ENCODE results near the gene FRZB. TPM values are rescaled to one million over a fixed set of nuclear protein-coding genes. Genes with fewer than 3 reads are reported as not detected.

The FRZB gene
- total RNA-seq, 1 experiment from 2014 or later, result 1.8 TPM

DNA sequence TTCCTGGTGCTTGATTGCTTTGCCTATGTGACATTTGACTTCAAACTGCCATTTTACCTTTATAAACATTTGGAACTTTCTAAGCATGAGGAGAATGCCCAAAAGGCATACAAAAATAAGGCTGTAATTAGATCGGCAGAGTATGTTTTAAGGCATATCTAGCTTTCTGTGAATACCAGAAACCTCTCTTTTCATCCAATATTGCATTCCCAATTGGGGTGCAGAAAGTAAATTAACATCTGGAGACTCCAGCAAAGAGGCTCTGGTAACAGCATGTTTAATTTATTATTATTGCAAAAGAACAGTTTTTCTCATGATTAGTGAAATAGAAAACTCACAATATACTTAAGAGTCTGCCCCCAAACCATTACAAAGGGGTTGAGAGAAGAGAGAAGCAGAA lies 32.1 kb downstream of the FRZB start:
- Histone ChIP-seq H3K27ac (ENCODE audit: low read depth, low read length, poor library complexity, severe bottlenecking) (no peak overlapping the region), H3K9me3 (ENCODE audit: low read depth, low read length, poor library complexity, severe bottlenecking) (no peaks in the 10 kb centered on the region), H3K4me1 (ENCODE audit: insufficient read depth, low read length, poor library complexity, severe bottlenecking) (peaks cover 33% of the 10 kb centered on the region), H3K4me3 (ENCODE audit: low read depth, low read length, poor library complexity, severe bottlenecking) (no peak overlapping the region), H3K27me3 (replicated peaks; ENCODE audit: insufficient read depth, low read depth, low read length, poor library complexity) (no peaks in the 10 kb centered on the region), H3K36me3 (ENCODE audit: insufficient read depth, low read length, poor library complexity, severe bottlenecking) (no peaks in the 10 kb centered on the region)
- TF ChIP-seq EZH2 (IDR thresholded peaks at IDR 0.05; ENCODE audit: borderline replicate concordance, low read depth, low read length, poor library complexity, severe bottlenecking), result no peak
- TF ChIP-seq, protein P1, sequence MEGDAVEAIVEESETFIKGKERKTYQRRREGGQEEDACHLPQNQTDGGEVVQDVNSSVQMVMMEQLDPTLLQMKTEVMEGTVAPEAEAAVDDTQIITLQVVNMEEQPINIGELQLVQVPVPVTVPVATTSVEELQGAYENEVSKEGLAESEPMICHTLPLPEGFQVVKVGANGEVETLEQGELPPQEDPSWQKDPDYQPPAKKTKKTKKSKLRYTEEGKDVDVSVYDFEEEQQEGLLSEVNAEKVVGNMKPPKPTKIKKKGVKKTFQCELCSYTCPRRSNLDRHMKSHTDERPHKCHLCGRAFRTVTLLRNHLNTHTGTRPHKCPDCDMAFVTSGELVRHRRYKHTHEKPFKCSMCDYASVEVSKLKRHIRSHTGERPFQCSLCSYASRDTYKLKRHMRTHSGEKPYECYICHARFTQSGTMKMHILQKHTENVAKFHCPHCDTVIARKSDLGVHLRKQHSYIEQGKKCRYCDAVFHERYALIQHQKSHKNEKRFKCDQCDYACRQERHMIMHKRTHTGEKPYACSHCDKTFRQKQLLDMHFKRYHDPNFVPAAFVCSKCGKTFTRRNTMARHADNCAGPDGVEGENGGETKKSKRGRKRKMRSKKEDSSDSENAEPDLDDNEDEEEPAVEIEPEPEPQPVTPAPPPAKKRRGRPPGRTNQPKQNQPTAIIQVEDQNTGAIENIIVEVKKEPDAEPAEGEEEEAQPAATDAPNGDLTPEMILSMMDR (conservative IDR thresholded peaks at IDR 0.05; ENCODE audit: low read depth, low read length), result no peak
- intact Hi-C loops (cut with micrococcal nuclease; ENCODE audit: unreplicated experiment), result no loop called here
- ChIA-PET POLR2A (ENCODE audit: low non-redundant PET) (no interaction called here), CTCF (no interaction called here)
- DNase-seq (ENCODE audit: low spot score), result no peak
- BruUV-seq (replicated peaks), result no TSS peak

GRCh38 chr2:182833084-182833854 lies 33.2 kb downstream of the FRZB start:
- peaks cover 33% of the 10 kb centered on the region for H3K4me1 ChIP-seq (ENCODE audit: insufficient read depth, low read length, poor library complexity, severe bottlenecking)
- H3K4me3 ChIP-seq (ENCODE audit: low read depth, low read length, poor library complexity, severe bottlenecking), result no peak overlapping the region
- CTCF ChIA-PET, result no interaction called here
- no peaks in the 10 kb centered on the region for H3K27me3 ChIP-seq (replicated peaks; ENCODE audit: insufficient read depth, low read depth, low read length, poor library complexity)
- DNase-seq (ENCODE audit: low spot score), result no peak
- intact Hi-C loops (cut with micrococcal nuclease; ENCODE audit: unreplicated experiment), result no loop called here
- no TSS peak for BruUV-seq (replicated peaks)
- POLR2A ChIA-PET (ENCODE audit: low non-redundant PET), result no interaction called here
- TF ChIP-seq, protein P1 (conservative IDR thresholded peaks at IDR 0.05; ENCODE audit: low read depth, low read length), result no peak
- no peak for TF ChIP-seq EZH2 (IDR thresholded peaks at IDR 0.05; ENCODE audit: borderline replicate concordance, low read depth, low read length, poor library complexity, severe bottlenecking)
- no peaks in the 10 kb centered on the region for H3K36me3 ChIP-seq (ENCODE audit: insufficient read depth, low read length, poor library complexity, severe bottlenecking)
- no peak overlapping the region for H3K27ac ChIP-seq (ENCODE audit: low read depth, low read length, poor library complexity, severe bottlenecking)
- no peaks in the 10 kb centered on the region for H3K9me3 ChIP-seq (ENCODE audit: low read depth, low read length, poor library complexity, severe bottlenecking)

- BruUV-seq (replicated peaks), result no TSS peak
- POLR2A ChIA-PET (ENCODE audit: low non-redundant PET), result no interaction called here
Measured at GRCh38 chr2:182831921-182832320, 34.5 kb downstream of the FRZB start.

More at GRCh38 chr2:182831921-182832320, 34.5 kb downstream of the FRZB start:
- Histone ChIP-seq H3K27ac (ENCODE audit: low read depth, low read length, poor library complexity, severe bottlenecking) (no peak overlapping the region), H3K27me3 (replicated peaks; ENCODE audit: insufficient read depth, low read depth, low read length, poor library complexity) (no peaks in the 10 kb centered on the region), H3K36me3 (ENCODE audit: insufficient read depth, low read length, poor library complexity, severe bottlenecking) (no peaks in the 10 kb centered on the region), H3K4me3 (ENCODE audit: low read depth, low read length, poor library complexity, severe bottlenecking) (no peak overlapping the region), H3K9me3 (ENCODE audit: low read depth, low read length, poor library complexity, severe bottlenecking) (no peaks in the 10 kb centered on the region), H3K4me1 (ENCODE audit: insufficient read depth, low read length, poor library complexity, severe bottlenecking) (peaks cover 34% of the 10 kb centered on the region)
- CTCF ChIA-PET, result interaction anchor here (0.6 kb wide), 1 partner anchor 149 kb away, joined by 4 read pairs; no protein-coding TSS in a partner anchor
- TF ChIP-seq EZH2 (IDR thresholded peaks at IDR 0.05; ENCODE audit: borderline replicate concordance, low read depth, low read length, poor library complexity, severe bottlenecking), result no peak
- TF ChIP-seq, protein P1 (conservative IDR thresholded peaks at IDR 0.05; ENCODE audit: low read depth, low read length), result no peak
- intact Hi-C loops (cut with micrococcal nuclease; ENCODE audit: unreplicated experiment), result no loop called here
- no peak for DNase-seq (ENCODE audit: low spot score)
